ENCODE data around the gene SWT1.
"Not testable (repeated sequence)": the region's sequence is repeated elsewhere in the genome, so short reads cannot be mapped to it uniquely, and the experiment has no call there.

DNA sequence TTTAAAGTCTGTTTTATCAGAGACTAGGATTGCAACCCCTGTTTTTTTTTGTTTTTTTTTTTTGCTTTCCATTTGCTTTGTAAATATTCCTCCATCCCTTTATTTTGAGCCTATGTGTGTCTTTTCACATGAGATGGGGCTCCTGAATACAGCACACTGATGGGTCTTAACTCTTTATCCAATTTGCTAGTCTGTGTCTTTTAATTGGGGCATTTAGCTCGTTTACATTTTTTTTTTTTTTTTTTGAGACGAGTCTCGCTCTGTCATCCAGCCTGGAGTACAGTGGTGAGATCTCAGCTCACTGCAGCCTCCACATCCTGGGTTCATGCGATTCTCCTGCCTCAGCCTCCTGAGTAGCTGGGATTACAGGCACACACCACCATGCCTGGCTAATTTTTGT lies 41.7 kb downstream of the SWT1 start:
- TF ChIP-seq, protein P1, sequence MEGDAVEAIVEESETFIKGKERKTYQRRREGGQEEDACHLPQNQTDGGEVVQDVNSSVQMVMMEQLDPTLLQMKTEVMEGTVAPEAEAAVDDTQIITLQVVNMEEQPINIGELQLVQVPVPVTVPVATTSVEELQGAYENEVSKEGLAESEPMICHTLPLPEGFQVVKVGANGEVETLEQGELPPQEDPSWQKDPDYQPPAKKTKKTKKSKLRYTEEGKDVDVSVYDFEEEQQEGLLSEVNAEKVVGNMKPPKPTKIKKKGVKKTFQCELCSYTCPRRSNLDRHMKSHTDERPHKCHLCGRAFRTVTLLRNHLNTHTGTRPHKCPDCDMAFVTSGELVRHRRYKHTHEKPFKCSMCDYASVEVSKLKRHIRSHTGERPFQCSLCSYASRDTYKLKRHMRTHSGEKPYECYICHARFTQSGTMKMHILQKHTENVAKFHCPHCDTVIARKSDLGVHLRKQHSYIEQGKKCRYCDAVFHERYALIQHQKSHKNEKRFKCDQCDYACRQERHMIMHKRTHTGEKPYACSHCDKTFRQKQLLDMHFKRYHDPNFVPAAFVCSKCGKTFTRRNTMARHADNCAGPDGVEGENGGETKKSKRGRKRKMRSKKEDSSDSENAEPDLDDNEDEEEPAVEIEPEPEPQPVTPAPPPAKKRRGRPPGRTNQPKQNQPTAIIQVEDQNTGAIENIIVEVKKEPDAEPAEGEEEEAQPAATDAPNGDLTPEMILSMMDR (IDR thresholded peaks at IDR 0.05), result not testable (repeated sequence)
- not testable (repeated sequence) for TF ChIP-seq POLR2AphosphoS5, POLR2A (IDR thresholded peaks at IDR 0.05)
